Central memory CD8-positive, alpha-beta T cell (primary cell): ENCODE results near the gene SOWAHA.

Experiments
- ATAC-seq: fragments of 150-1000 bp; cut with Tn5 transposase; replicated peaks from 2 replicates; pipeline ENCODE4 v1.10.0; 2022; ENCODE audit warnings: mild to moderate bottlenecking, moderate FRiP score, moderate number of reproducible peaks; ENCODE audit not compliant: poor library complexity, severe bottlenecking; ENCODE audit errors: extremely low read depth
- DNase-seq, 2 donors: peaks; one replicate each; pipeline ENCODE4 v3.0.0; 2021; ENCODE audit warnings: low spot score in 2 of 2
- H3K27ac Mint-ChIP-seq: one replicate; pipeline ENCODE4 v1.8.0; 2022; ENCODE audit warnings: low read depth, mild to moderate bottlenecking, moderate library complexity, mixed read lengths
- H3K27me3 Mint-ChIP-seq: one replicate; pipeline ENCODE4 v1.8.0; 2022; ENCODE audit warnings: mixed read lengths
- H3K36me3 Mint-ChIP-seq: one replicate; pipeline ENCODE4 v1.8.0; 2022; ENCODE audit warnings: mild to moderate bottlenecking, moderate library complexity, mixed read lengths; ENCODE audit not compliant: insufficient read depth
- H3K4me1 Mint-ChIP-seq: one replicate; pipeline ENCODE4 v1.8.0; 2022; ENCODE audit warnings: mixed read lengths
- H3K4me3 Mint-ChIP-seq: one replicate; pipeline ENCODE4 v1.8.0; 2022; ENCODE audit warnings: mild to moderate bottlenecking, moderate library complexity, mixed read lengths
- H3K9me3 Mint-ChIP-seq: one replicate; pipeline ENCODE4 v1.8.0; 2022; ENCODE audit warnings: mixed read lengths

Gene SOWAHA

DNA sequence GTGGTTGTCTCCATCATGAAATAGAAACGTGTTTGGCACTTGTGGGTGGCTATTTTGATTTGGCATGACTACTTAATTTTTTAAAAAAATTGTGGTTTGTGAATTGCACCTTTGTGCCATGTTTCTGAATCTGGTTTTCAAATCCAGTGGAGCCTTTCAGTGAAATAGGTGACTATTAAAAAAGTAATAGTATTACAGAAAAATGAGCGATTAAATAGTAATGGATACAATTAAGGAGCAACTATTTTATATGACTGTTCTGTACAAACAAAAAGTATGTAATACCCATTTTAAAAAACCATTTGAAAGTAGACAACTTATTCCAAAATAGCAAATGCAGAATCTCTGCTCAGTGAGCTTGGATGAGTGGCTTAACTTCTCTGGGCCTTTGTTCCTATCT is 3.0 kb downstream of the SOWAHA start:
- H3K27me3 Mint-ChIP-seq: peaks cover 32% of the 10 kb centered on the region
- ATAC-seq (no peak), DNase-seq (no peak)
- H3K9me3 Mint-ChIP-seq: no peaks in the 10 kb centered on the region
- peaks cover 6% of the 10 kb centered on the region for H3K4me1 Mint-ChIP-seq
- no peak overlapping the region for H3K4me3 Mint-ChIP-seq
- no peak overlapping the region for H3K27ac Mint-ChIP-seq
- peaks cover 4% of the 10 kb centered on the region for H3K36me3 Mint-ChIP-seq

DNA sequence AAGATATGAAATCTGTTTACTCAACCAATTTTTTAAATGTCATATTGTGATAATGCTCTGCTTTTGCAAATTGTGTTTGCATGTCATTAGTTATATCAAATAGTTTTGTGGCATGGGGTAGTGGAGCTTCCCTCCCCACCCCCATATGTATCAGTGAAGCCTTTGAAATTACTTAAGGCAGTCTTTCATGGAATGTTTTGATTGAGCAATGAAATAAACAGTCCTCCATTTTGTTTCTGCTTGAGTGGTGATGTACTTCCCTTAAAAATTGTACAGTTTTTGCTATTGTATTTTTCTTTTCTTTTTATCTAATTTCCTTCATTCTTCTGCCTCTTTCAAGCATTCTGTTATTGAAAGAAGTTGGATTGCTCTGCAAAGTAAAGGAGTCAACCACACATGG is 3.5 kb downstream of the SOWAHA start:
- H3K27ac Mint-ChIP-seq: no peak overlapping the region
- peaks cover 6% of the 10 kb centered on the region for H3K4me1 Mint-ChIP-seq
- no peaks in the 10 kb centered on the region for H3K9me3 Mint-ChIP-seq
- H3K4me3 Mint-ChIP-seq: no peak overlapping the region
- DNase-seq (no peak), ATAC-seq (no peak)
- H3K27me3 Mint-ChIP-seq: peaks cover 32% of the 10 kb centered on the region
- peaks cover 4% of the 10 kb centered on the region for H3K36me3 Mint-ChIP-seq

DNA sequence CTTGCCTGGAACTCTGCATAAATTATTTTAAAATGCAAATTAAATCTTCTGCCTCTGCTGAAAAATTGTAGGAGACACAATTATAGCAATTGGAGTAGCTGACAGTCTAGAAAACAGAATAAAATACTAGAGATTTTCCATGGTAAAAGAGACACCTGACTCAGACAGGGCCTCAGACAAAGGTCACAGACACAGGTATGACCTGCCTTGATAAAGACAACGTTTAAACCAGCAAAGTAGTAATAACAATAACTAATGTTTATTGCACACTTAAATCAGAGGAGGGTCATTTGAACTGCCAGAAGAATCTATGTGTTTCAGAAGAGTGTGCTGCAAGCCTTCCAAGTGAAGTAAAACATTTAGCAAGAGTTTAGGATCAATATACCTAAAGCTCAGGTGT is 3.9 kb downstream of the SOWAHA start:
- H3K4me1 Mint-ChIP-seq: peaks cover 6% of the 10 kb centered on the region
- H3K27me3 Mint-ChIP-seq: peaks cover 27% of the 10 kb centered on the region
- no peaks in the 10 kb centered on the region for H3K9me3 Mint-ChIP-seq
- H3K4me3 Mint-ChIP-seq: no peak overlapping the region
- DNase-seq: no peak
- peaks cover 4% of the 10 kb centered on the region for H3K36me3 Mint-ChIP-seq
- H3K27ac Mint-ChIP-seq: no peak overlapping the region
- no peak for ATAC-seq

DNA sequence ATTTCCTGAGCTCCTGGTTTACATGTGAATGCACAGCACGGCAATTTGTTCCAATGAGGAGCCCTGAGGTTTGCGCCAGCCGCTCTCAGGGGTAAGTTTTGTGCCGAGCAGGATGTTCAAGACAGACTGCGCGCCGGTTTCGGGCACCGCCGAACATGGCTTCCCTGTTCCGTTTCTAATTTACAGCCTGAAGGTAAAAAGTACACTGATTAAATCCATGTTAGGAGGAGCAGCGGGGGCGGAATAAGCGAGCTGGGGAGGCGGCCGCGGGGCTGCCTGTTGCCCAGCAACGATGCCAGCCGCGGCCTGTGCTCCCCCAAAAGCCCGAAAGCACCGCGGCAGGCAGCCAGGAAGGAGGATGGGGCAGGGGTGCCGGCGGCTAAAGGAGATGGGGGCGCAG is 6.4 kb downstream of the SOWAHA start:
- peaks cover 4% of the 10 kb centered on the region for H3K36me3 Mint-ChIP-seq
- peak overlapping the region; percentile 32 for H3K4me3 Mint-ChIP-seq
- peaks cover 28% of the 10 kb centered on the region for H3K27me3 Mint-ChIP-seq
- ATAC-seq (no peak), DNase-seq (no peak)
- no peaks in the 10 kb centered on the region for H3K9me3 Mint-ChIP-seq
- no peak overlapping the region for H3K27ac Mint-ChIP-seq
- peaks cover 6% of the 10 kb centered on the region for H3K4me1 Mint-ChIP-seq

DNA sequence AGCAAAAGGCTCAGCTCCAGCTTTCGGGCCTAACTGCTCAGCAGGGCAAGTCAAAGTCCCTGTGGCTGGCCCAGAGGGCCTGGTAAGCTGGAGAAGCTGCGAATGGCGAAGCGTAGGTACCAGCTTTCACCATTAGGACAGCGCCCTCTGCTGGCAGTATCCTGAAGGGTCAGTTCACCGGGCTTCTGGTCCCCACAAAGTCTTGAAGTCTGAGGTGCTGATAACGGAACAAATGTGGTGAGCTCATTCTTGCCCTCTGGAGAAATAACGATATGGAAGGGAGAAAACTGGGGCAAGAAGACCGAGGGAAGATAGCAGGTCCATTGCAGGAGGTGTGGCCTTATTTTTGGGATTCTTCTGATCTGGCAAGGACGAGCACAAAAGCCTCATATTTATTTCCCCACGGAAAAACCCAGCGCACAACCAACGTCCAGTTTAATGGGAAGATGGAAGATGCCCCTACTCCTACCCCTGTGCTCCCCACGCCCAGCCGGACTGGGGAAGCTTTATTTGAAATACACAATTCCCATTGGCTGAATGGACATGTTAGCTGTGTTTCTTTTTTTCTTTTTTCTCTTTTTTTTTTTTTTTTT is 7.2 kb downstream of the SOWAHA start:
- ATAC-seq (peak; percentile 78), DNase-seq (peak; percentile 75 to 87)
- Mint-ChIP-seq H3K4me3 (no peak overlapping the region), H3K4me1 (peaks cover 6% of the 10 kb centered on the region), H3K9me3 (no peaks in the 10 kb centered on the region), H3K27me3 (peaks cover 35% of the 10 kb centered on the region), H3K36me3 (peaks cover 4% of the 10 kb centered on the region), H3K27ac (no peak overlapping the region)

DNA sequence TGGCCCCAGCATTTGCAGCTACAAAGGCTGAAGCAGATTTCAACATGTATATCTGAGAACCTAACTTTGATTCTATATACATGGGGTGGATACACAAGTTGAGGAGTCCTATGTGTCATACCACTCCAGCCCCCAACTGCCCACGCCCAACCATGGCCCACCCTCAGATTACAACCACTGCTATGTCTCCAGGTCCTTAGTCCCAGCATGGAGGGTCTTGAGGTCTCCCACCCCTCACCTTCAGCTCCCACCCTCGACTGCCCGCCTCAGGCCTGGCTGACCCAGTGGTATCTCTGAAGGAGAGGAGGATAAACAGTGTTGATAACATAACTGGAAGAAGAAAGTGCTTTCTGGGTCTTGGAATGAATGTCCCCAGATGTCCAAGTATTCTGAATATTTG is 8.2 kb downstream of the SOWAHA start:
- ATAC-seq (no peak), DNase-seq (no peak)
- Mint-ChIP-seq H3K36me3 (peaks cover 4% of the 10 kb centered on the region), H3K9me3 (no peaks in the 10 kb centered on the region), H3K4me3 (no peak overlapping the region), H3K4me1 (peaks cover 6% of the 10 kb centered on the region), H3K27me3 (peaks cover 40% of the 10 kb centered on the region), H3K27ac (no peak overlapping the region)

DNA sequence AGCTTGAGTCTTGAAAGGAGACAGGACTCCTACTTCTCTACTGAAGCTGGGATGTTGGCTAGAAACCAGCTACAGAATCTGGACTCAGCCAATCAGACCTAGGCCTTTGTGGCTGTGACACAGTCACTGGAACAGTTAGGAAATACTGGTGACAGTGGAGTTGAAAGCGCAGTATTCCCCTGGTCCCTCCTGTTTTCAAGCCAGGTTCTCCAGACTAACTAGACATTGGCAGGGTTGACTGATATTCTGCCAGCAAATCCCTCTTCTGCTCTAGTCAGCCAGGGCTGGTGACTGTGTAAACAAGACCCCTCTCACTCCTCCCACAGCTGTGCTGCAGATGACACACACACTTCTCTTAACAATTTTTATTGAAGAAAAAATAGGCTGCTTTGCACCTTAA is 8.7 kb downstream of the SOWAHA start:
- H3K9me3 Mint-ChIP-seq: no peaks in the 10 kb centered on the region
- no peak overlapping the region for H3K27ac Mint-ChIP-seq
- ATAC-seq (no peak), DNase-seq (no peak)
- H3K4me1 Mint-ChIP-seq: peaks cover 6% of the 10 kb centered on the region
- peaks cover 4% of the 10 kb centered on the region for H3K36me3 Mint-ChIP-seq
- H3K27me3 Mint-ChIP-seq: peaks cover 44% of the 10 kb centered on the region
- no peak overlapping the region for H3K4me3 Mint-ChIP-seq

DNA sequence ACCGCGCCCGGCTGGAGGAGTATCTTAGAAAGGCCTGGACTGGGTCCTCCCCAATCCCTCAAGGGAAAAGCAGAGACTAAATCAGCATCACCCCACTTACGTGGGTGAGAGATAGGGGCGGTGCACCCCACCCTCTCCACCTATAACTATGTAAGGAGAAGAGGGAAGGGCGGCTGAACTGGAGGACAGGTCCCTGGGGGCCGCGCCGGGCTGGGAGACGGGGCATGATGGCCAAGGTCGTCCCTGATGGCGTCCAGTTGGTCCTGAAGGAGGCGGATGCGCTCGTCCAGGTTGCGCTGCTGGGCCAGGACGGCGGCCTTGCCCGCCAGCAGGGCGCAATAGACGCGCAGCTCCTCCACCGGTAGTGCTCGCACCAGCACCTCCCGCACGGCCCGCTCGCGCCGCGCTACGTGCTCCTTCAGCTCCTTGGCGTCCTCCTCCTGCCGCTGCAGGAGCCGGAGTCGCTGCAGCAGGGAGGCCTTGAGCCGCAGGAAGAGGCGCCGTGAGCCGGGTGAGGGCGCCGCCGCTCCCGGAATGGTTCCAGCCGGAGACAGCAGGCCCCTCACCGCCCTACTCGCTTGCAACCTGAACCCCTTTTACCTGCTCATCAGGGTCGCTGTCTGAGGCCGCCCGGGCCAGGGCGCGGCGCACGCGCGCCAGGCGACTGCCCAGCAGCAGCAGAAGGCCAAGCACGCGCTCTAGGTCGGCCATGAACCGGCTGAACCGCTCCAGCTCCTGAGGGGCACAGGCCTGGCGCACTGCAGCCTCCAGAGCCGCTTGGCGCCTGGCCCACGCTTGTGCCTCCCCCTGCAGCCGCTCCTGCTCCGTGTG is 9.8 kb downstream of the SOWAHA start:
- DNase-seq (no peak), ATAC-seq (no peak)
- H3K9me3 Mint-ChIP-seq: no peaks in the 10 kb centered on the region
- H3K36me3 Mint-ChIP-seq: peaks cover 2% of the 10 kb centered on the region
- H3K4me1 Mint-ChIP-seq: peaks cover 6% of the 10 kb centered on the region
- H3K4me3 Mint-ChIP-seq: no peak overlapping the region
- H3K27ac Mint-ChIP-seq: no peak overlapping the region
- peaks cover 55% of the 10 kb centered on the region for H3K27me3 Mint-ChIP-seq

DNA sequence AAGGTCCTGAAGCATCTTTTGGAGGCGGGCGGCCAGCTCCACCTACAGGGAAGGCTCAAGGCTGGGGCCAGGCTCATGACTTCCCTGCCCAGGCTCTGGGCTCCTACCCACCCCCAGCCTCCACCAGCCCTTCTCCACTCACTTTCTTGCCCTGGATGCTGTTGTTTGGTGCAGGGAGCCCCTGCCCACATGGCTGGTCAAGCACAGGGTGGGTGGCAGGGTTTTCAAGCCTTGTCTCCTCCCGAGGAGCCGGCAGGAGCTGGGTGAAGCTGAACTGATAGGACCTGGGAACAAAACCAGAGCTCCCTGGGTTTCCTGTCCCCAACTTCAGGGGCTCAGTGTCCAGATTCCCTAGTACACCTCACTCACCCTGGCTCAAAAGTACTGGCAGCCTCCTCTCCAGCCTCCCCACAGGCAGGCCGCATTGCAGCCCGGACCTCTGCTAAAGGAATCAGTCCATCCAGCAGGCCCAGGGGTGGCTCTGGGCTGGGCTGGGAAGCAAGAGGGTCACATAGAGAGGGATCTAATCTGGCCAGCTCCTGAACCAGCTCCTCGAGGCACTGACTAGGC is 10.5 kb downstream of the SOWAHA start:
- Mint-ChIP-seq H3K27me3 (peaks cover 59% of the 10 kb centered on the region), H3K9me3 (no peaks in the 10 kb centered on the region), H3K4me3 (no peak overlapping the region), H3K4me1 (peaks cover 6% of the 10 kb centered on the region), H3K36me3 (peaks cover 2% of the 10 kb centered on the region), H3K27ac (no peak overlapping the region)
- DNase-seq: no peak
- ATAC-seq: no peak

DNA sequence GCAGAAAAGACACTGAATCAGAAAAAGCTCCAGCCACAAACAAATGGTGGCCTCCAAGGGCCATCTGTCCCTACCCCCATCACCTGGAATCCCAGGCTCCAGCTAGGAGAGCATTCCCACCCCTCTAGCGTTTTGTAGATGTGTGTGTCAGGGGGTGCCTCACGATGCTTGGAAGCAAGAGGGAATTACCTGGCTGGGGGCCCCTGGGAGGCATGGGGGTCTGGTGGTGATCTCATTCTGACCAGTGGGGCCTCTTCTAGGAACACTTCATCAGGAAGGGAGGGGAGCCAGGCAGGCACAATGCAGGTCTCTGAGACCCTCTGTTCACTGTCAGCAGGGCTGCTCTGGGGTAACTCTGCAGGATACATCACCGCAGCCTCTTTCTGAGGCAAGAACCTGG is 11.3 kb downstream of the SOWAHA start:
- H3K9me3 Mint-ChIP-seq: no peaks in the 10 kb centered on the region
- peaks cover 53% of the 10 kb centered on the region for H3K27me3 Mint-ChIP-seq
- H3K4me3 Mint-ChIP-seq: no peak overlapping the region
- peaks cover 2% of the 10 kb centered on the region for H3K36me3 Mint-ChIP-seq
- DNase-seq (no peak), ATAC-seq (no peak)
- H3K4me1 Mint-ChIP-seq: peaks cover 10% of the 10 kb centered on the region
- H3K27ac Mint-ChIP-seq: no peak overlapping the region

DNA sequence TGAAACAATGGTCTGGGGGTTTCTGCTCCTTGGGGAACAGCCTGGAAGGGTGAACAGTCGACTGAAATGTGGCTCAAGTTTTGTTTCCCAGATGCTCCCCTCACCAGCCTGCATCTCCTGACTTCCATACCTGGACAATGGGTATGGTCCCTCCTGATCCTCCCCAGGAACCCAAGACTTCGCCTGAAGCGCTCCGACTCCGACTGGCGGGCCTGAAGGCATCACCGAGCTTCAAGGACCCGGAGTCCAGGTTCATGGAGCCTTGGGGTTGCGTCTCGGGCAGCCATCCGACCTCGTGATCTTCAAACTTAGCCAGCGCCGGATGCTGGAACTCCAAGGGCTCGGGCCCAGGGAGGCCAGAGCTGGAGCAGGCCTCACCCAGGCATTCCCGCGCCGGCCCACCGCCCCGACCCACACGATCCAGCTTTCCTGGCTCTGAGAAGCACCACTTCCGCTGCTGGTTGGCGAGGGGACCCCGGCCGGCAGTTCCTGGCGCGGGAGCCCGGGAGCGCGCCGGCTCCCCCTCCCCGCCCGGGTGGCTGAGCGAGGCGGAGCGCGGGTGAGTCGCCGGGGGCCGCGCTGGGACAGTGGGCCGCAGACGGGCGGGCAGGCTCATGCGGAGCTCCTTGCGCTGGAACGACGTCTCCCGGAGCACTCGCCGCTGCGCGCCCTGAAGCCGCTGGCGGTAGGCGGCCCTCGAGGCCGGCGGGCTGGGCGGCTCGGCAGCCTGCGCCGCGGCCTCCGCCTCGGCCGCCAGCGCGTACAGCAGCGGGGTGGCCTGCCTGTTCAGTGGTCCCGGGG is 12.1 kb downstream of the SOWAHA start:
- peaks cover 47% of the 10 kb centered on the region for H3K27me3 Mint-ChIP-seq
- peaks cover 13% of the 10 kb centered on the region for H3K4me1 Mint-ChIP-seq
- H3K36me3 Mint-ChIP-seq: peaks cover 5% of the 10 kb centered on the region
- ATAC-seq (no peak), DNase-seq (no peak)
- H3K4me3 Mint-ChIP-seq: no peak overlapping the region
- no peak overlapping the region for H3K27ac Mint-ChIP-seq
- H3K9me3 Mint-ChIP-seq: no peaks in the 10 kb centered on the region

DNA sequence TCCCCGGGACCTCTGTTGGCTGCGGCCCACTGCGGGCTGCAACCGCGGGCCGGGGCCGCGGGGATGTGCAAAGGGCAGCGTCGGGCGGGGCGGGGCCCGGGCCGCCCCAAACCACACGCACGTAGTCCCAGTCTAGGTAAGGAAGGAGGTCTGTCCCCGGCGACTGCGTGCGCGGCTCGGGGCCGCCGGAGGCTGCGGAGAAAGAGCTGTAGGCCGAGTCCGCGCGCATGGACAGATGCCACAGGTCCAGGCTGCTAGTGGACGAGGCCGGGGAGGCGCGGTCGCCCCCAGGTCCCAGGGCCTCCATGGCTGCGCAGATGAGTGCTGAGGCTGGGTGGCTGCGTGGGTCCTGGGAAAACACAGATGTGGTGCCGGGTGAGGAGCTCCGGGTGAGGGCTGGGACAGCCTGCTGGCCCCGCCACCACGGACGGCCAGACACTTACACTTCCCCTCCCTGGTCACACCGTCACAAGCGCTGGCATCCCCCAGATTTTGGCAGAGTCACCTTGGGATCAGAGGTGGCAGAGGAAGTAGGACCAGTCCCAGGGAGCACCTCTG is 12.8 kb downstream of the SOWAHA start:
- Mint-ChIP-seq H3K4me3 (no peak overlapping the region), H3K27ac (no peak overlapping the region), H3K36me3 (peaks cover 3% of the 10 kb centered on the region), H3K27me3 (peaks cover 44% of the 10 kb centered on the region), H3K9me3 (no peaks in the 10 kb centered on the region), H3K4me1 (peaks cover 11% of the 10 kb centered on the region)
- DNase-seq (no peak), ATAC-seq (no peak)
